H9 (cell line): ENCODE measurements around the gene PALM3. TPM values are rescaled to one million over a fixed set of nuclear protein-coding genes. Genes with fewer than 3 reads are reported as not detected.

Experiments used
- DNase-seq: peaks from one replicate; pipeline ENCODE4 v3.0.0-alpha.2; 2017
- H2AFZ ChIP-seq: one replicate; pipeline ENCODE4 v1.6.1; 2013; ENCODE audit warnings: mild to moderate bottlenecking, low read length, control low read depth, moderate library complexity
- H2AK5ac ChIP-seq: 2 replicates; pipeline ENCODE4 v1.6.1; 2013; ENCODE audit warnings: low read length, control low read depth, mixed read lengths; ENCODE audit not compliant: insufficient read length
- H2BK120ac ChIP-seq: one replicate; pipeline ENCODE4 v1.6.1; 2013; ENCODE audit warnings: low read depth, mild to moderate bottlenecking, low read length, control low read depth, inconsistent platforms; ENCODE audit not compliant: poor library complexity, severe bottlenecking
- H2BK12ac ChIP-seq: 2 replicates; pipeline ENCODE4 v1.6.1; 2013; ENCODE audit warnings: low read length, control low read depth, mixed read lengths, low read depth; ENCODE audit not compliant: insufficient read length
- H2BK15ac ChIP-seq: 2 replicates; pipeline ENCODE4 v1.6.1; 2013; ENCODE audit warnings: low read depth, low read length, control low read depth
- H2BK20ac ChIP-seq: one replicate; pipeline ENCODE4 v1.6.1; 2013; ENCODE audit warnings: low read depth, mild to moderate bottlenecking, low read length, control low read depth, inconsistent platforms; ENCODE audit not compliant: poor library complexity, severe bottlenecking
- H2BK5ac ChIP-seq: 2 replicates; pipeline ENCODE4 v1.6.1; 2013; ENCODE audit warnings: low read length, control low read depth, mixed read lengths; ENCODE audit not compliant: insufficient read length
- H3K14ac ChIP-seq: 2 replicates; pipeline ENCODE4 v1.6.1; 2013; ENCODE audit warnings: low read length, control low read depth; ENCODE audit not compliant: insufficient read depth
- H3K18ac ChIP-seq: 2 replicates; pipeline ENCODE4 v1.6.1; 2013; ENCODE audit warnings: low read depth, mild to moderate bottlenecking, mixed read lengths, low read length, control low read depth; ENCODE audit not compliant: insufficient read length
- H3K23ac ChIP-seq: 2 replicates; pipeline ENCODE4 v1.6.1; 2013; ENCODE audit warnings: low read length, control low read depth, mixed read lengths, low read depth; ENCODE audit not compliant: insufficient read length
- H3K23me2 ChIP-seq: 2 replicates; pipeline ENCODE4 v1.6.1; 2013; ENCODE audit warnings: low read depth, mild to moderate bottlenecking, mixed read lengths, low read length, control low read depth; ENCODE audit not compliant: insufficient read length, poor library complexity, severe bottlenecking
- H3K27ac ChIP-seq: 2 replicates; pipeline ENCODE4 v1.5.1; 2013; ENCODE audit warnings: low read length, control low read depth, mixed read lengths, low read depth; ENCODE audit not compliant: insufficient read length
- H3K27me3 ChIP-seq: 2 replicates; pipeline ENCODE4 v1.6.1; 2013; ENCODE audit warnings: low read length, control low read depth, inconsistent platforms; ENCODE audit not compliant: insufficient read depth
- H3K4ac ChIP-seq: 2 replicates; pipeline ENCODE4 v1.6.1; 2013; ENCODE audit warnings: low read depth, mild to moderate bottlenecking, control low read depth, inconsistent platforms, low read length, moderate library complexity
- H3K4me1 ChIP-seq: 2 replicates; pipeline ENCODE4 v1.6.1; 2013; ENCODE audit warnings: low read length, control low read depth, inconsistent platforms; ENCODE audit not compliant: insufficient read depth
- H3K4me2 ChIP-seq: 2 replicates; pipeline ENCODE4 v1.6.1; 2013; ENCODE audit warnings: low read length, control low read depth, mixed read lengths; ENCODE audit not compliant: insufficient read length, insufficient read depth
- H3K56ac ChIP-seq: 2 replicates; pipeline ENCODE4 v1.6.1; 2013; ENCODE audit warnings: low read depth, mild to moderate bottlenecking, mixed read lengths, low read length, control low read depth; ENCODE audit not compliant: insufficient read length
- H3K79me1 ChIP-seq: 2 replicates; pipeline ENCODE4 v1.6.1; 2013; ENCODE audit warnings: low read depth, mild to moderate bottlenecking, moderate library complexity, low read length, control low read depth, inconsistent platforms; ENCODE audit not compliant: insufficient read depth, poor library complexity, severe bottlenecking
- H3K79me2 ChIP-seq: 2 replicates; pipeline ENCODE4 v1.6.1; 2013; ENCODE audit warnings: low read length, control low read depth, inconsistent platforms; ENCODE audit not compliant: insufficient read depth
- H3K9ac ChIP-seq: 2 replicates; pipeline ENCODE4 v1.6.1; 2013; ENCODE audit warnings: low read length, control low read depth, mixed read lengths; ENCODE audit not compliant: insufficient read length; ENCODE audit errors: extremely low read depth
- H3K9me3 ChIP-seq: one replicate; pipeline ENCODE4 v1.6.1; 2013; ENCODE audit warnings: low read depth, low read length, inconsistent platforms; ENCODE audit not compliant: control insufficient read depth
- H3T11ph ChIP-seq: one replicate; pipeline ENCODE4 v1.6.1; 2013; ENCODE audit warnings: mild to moderate bottlenecking, low read length, control low read depth, inconsistent platforms
- H4K20me1 ChIP-seq: one replicate; pipeline ENCODE4 v1.6.1; 2013; ENCODE audit not compliant: control insufficient read depth, insufficient read length, insufficient read depth
- H4K5ac ChIP-seq: 2 replicates; pipeline ENCODE4 v1.6.1; 2013; ENCODE audit warnings: low read depth, mild to moderate bottlenecking, mixed read lengths, low read length, control low read depth; ENCODE audit not compliant: insufficient read length
- H4K8ac ChIP-seq: replicated peaks from 2 replicates; pipeline ENCODE4 v1.6.1; 2013; ENCODE audit warnings: low read length, control low read depth, mixed read lengths, low read depth; ENCODE audit not compliant: insufficient read length
- H4K91ac ChIP-seq: 2 replicates; pipeline ENCODE4 v1.6.1; 2013; ENCODE audit warnings: low read depth, mild to moderate bottlenecking, moderate library complexity, mixed read lengths, low read length, control low read depth; ENCODE audit not compliant: insufficient read length
- H3K27ac Mint-ChIP-seq, 3 experiments: 2 replicates in 2 of 3; 3 replicates in 1 of 3; pipeline ENCODE4 v1.8.0; 2020 to 2021; ENCODE audit warnings: mixed read lengths in 3 of 3, mild to moderate bottlenecking in 1 of 3, moderate library complexity in 1 of 3
- H3K27me3 Mint-ChIP-seq: 2 replicates; pipeline ENCODE4 v1.8.0; 2021; ENCODE audit warnings: low read depth, mild to moderate bottlenecking, moderate library complexity, mixed read lengths
- H3K36me3 Mint-ChIP-seq, 3 experiments: 2 replicates in 2 of 3; 3 replicates in 1 of 3; pipeline ENCODE4 v1.8.0; 2020 to 2021; ENCODE audit warnings: low read depth in 3 of 3, mixed read lengths in 3 of 3; ENCODE audit not compliant: insufficient read depth in 1 of 3
- H3K4me1 Mint-ChIP-seq, 2 experiments: 2 replicates each; pipeline ENCODE4 v1.8.0; 2020; ENCODE audit warnings: mixed read lengths in 2 of 2
- H3K4me3 Mint-ChIP-seq, 2 experiments: 2 replicates in 1 of 2; 3 replicates in 1 of 2; pipeline ENCODE4 v1.8.0; 2020 to 2021; ENCODE audit warnings: mild to moderate bottlenecking in 2 of 2, mixed read lengths in 2 of 2, moderate library complexity in 1 of 2
- H3K9me3 Mint-ChIP-seq, 2 experiments: 2 replicates in 1 of 2; 3 replicates in 1 of 2; pipeline ENCODE4 v1.8.0; 2020; ENCODE audit warnings: mild to moderate bottlenecking in 2 of 2, mixed read lengths in 2 of 2, moderate library complexity in 1 of 2
- CTCF ChIP-seq: fragments of 200-600 bp; sonication (generic); conservative IDR thresholded peaks from 3 replicates; pipeline ENCODE4 v1.8.0; 2021; ENCODE audit warnings: antibody characterized with exemption, mild to moderate bottlenecking
- WGBS: extraction: QIAGEN DNeasy Blood & Tissue Kit; methylation state at CpG from one replicate; pipeline ENCODE4 v1.1.7; 2013; ENCODE audit warnings: missing lambda C conversion rate, low lambda C conversion rate, mixed read lengths; ENCODE audit not compliant: insufficient read length; ENCODE audit errors: extremely low coverage; 5-methylcytosine and 5-hydroxymethylcytosine counted together
- total RNA-seq: library from RNA; stranded (reverse); gene quantifications from 2 replicates; pipeline ENCODE4 v1.2.1, GENCODE V29; 2021

The PALM3 gene
- total RNA-seq, 1 experiment from 2014 or later = 11.5 TPM

- Histone ChIP-seq H4K20me1 (no peaks in the 10 kb centered on the region), H2BK120ac (no peak within 1 kb of the TSS), H2BK12ac (no peak within 1 kb of the TSS), H2AFZ (no peak within 1 kb of the TSS), H3K9me3 (no peaks in the 10 kb centered on the region), H3K27me3 (no peaks in the 10 kb centered on the region), H4K5ac (no peak within 1 kb of the TSS), H3K79me1 (no peaks in the 10 kb centered on the region), H2AK5ac (no peak within 1 kb of the TSS), H3K56ac (no peak within 1 kb of the TSS), H3K4ac (no peak within 1 kb of the TSS), H2BK20ac (no peak within 1 kb of the TSS), H2BK15ac (no peak within 1 kb of the TSS), H2BK5ac (no peak within 1 kb of the TSS), H3K79me2 (no peaks in the 10 kb centered on the region), H4K8ac (no peak within 1 kb of the TSS), H3K23ac (no peak within 1 kb of the TSS), H3K9ac (peak within 1 kb of the TSS; percentile 32), H3K23me2 (peaks cover 13% of the 10 kb centered on the region), H4K91ac (no peak within 1 kb of the TSS), H3K4me1 (no peaks in the 10 kb centered on the region), H3K4me2 (peak within 1 kb of the TSS; percentile 67), H3K18ac (peak within 1 kb of the TSS; percentile 52), H3K27ac (no peak within 1 kb of the TSS), H3T11ph (no peak within 1 kb of the TSS), H3K14ac (peak within 1 kb of the TSS; percentile 42)
- peak within 1 kb of the TSS; percentile 76 to 88 for H3K4me3 Mint-ChIP-seq
- no peaks in the 10 kb centered on the region for H3K9me3 Mint-ChIP-seq
- peaks cover 4 to 13% of the 10 kb centered on the region in 2 experiments; a peak in 3 of 4 replicates for H3K4me1 Mint-ChIP-seq
- DNase-seq = peak; percentile 77
- no CpG with 5 or more reads among the region's 63 CpGs for WGBS
- H3K27me3 Mint-ChIP-seq = peaks cover 24% of the 10 kb centered on the region
- H3K27ac Mint-ChIP-seq = no peak within 1 kb of the TSS; a peak in 1 of 7 replicates
- no peaks in the 10 kb centered on the region; a peak in 1 of 7 replicates for H3K36me3 Mint-ChIP-seq
- peak; percentile 74 for TF ChIP-seq CTCF
Measured at GRCh38 chr19:14031719-14032480, 30.0 kb downstream of the PALM3 start, which contains the start of gene IL27RA. Gene IL27RA (plus strand): TSS chr19:14031762. CDS start chr19:14031873, 111 bp downstream.
